Measurements from ENCODE around the gene TMCC1.

Gene TMCC1

DNA sequence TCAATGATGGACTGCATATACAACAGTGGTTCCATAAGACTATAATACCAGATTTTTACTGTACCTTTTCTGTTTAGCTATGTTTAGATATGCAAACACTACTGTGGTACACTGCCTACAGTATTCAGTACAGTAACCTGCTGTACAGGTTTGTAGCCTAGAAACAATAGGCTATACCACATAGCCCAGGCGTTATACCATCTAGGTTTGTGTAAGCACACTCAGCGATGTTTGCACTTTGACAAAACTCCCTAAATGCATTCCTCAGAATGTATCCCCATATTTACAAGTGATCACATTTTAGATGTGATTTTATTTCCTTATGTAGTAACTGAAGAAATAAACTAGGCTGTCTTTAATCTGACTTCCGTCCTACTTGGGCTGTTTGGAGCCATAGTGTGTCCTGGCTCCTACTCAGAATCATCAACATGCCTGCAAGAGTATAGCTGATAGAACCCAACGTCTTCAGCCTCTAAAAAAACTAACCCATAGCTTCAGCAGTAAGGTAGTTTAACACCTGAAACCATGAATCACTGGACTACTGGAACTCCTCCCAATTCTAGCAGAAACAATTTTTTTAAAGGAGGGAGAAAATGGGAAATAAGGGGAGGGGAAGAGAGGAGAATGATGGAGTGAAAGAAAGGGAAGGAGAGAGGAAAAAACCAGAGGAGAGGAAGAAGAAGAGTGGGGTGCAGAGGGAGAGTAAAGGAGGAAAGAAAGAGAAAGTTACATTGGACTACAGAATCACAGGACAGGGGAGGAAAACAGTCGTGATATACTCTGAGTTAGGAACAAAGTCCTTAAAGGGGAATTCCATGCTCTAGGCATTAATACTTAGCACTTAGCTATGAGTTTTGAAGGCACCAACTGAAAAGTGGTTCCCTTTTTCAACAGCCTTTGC, 219.4 kb downstream of the TMCC1 start:
- H4K20me1 ChIP-seq (ENCODE audit: insufficient read depth) = no peaks in the 10 kb centered on the region
- no peaks in the 10 kb centered on the region for H3K36me3 ChIP-seq (ENCODE audit: insufficient read depth)
- H3K27me3 ChIP-seq (ENCODE audit: insufficient read depth, low read depth) = no peaks in the 10 kb centered on the region
- no peak for TF ChIP-seq CTCF (conservative IDR thresholded peaks at IDR 0.05; ENCODE audit: low read depth, low read length)
- no peak overlapping the region for H3K9ac ChIP-seq
- H3K4me2 ChIP-seq = no peak overlapping the region
- H3K4me1 ChIP-seq (ENCODE audit: low read depth, poor library complexity, severe bottlenecking) = no peaks in the 10 kb centered on the region
- no peak overlapping the region for H3K4me3 ChIP-seq (IDR thresholded peaks at IDR 0.05; ENCODE audit: insufficient read depth, low read depth, low read length)
- no peaks in the 10 kb centered on the region for H3K79me2 ChIP-seq (ENCODE audit: insufficient read depth, low read depth)
- no peak overlapping the region for H3K27ac ChIP-seq
- H2AFZ ChIP-seq (ENCODE audit: low read depth) = no peak overlapping the region

- Histone ChIP-seq H3K9ac (no peak overlapping the region), H3K4me3 (IDR thresholded peaks at IDR 0.05; ENCODE audit: insufficient read depth, low read depth, low read length) (no peak overlapping the region), H3K27ac (no peak overlapping the region), H3K79me2 (ENCODE audit: insufficient read depth, low read depth) (no peaks in the 10 kb centered on the region), H3K27me3 (ENCODE audit: insufficient read depth, low read depth) (no peaks in the 10 kb centered on the region), H4K20me1 (ENCODE audit: insufficient read depth) (no peaks in the 10 kb centered on the region), H3K4me1 (ENCODE audit: low read depth, poor library complexity, severe bottlenecking) (no peaks in the 10 kb centered on the region), H3K4me2 (no peak overlapping the region), H2AFZ (ENCODE audit: low read depth) (no peak overlapping the region), H3K36me3 (ENCODE audit: insufficient read depth) (no peaks in the 10 kb centered on the region)
- TF ChIP-seq CTCF (conservative IDR thresholded peaks at IDR 0.05; ENCODE audit: low read depth, low read length) = no peak
Observed at GRCh38 chr3:129673012-129673411, 220.5 kb downstream of the TMCC1 start.

DNA sequence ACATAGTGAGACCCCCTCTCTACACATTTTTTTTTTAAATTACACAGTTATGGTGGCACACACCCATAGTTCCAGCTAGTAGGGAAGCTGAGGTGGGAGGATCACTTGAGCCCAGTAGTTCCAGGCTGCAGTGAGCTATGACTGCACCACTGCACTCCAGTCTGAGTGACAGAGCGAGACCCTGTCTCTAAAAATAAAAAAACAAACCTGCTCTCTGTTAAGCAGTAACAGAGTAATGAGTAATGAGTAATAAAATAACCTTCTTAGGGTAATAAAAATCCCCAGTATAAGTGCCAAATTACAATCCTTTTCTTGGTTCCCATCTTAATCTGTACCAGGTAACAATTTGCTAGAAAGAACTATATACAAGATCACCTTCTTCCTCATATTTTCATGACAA, 221.1 kb downstream of the TMCC1 start:
- Histone ChIP-seq H3K4me2 (no peak overlapping the region), H3K9ac (no peak overlapping the region)
- no peak for TF ChIP-seq CTCF (conservative IDR thresholded peaks at IDR 0.05; ENCODE audit: low read depth, low read length)

DNA sequence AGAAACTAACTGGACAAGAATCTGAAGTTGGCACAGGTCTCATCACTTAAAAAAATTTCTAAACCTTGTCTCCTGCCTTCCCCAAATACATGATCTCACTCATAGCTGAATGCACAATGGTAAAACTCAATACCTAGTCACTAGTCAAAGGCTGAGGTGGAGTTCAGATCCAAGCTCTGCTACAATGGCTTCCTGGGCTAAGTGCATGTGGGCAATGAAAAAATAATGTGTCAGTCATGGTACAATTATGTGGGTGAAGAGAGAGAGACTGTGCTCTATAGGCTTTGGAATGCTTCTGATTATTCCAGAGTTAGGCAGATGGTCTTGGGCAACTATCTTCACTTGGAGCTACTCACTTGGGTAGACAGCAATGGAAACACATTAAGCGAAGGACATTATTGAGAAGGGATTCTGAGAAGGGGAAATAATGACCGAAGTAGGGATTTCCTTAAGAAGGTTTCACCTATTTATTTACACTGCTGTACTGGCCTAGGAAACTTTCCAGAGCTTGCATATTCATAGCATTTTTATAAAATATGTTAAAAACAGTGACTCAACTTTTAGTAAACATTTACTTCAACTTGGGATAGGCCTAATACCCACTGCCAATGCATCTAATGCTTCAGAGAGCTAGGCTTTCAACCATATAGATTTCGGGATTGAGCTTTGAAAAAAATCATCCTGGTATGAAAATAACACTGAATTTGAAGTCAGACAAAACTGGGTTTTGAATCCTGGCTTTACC, 228.3 kb downstream of the TMCC1 start:
- Histone ChIP-seq H2AFZ (ENCODE audit: low read depth) (no peak overlapping the region), H3K4me1 (ENCODE audit: low read depth, poor library complexity, severe bottlenecking) (no peaks in the 10 kb centered on the region), H4K20me1 (ENCODE audit: insufficient read depth) (no peaks in the 10 kb centered on the region), H3K36me3 (ENCODE audit: insufficient read depth) (no peaks in the 10 kb centered on the region), H3K4me2 (no peak overlapping the region), H3K27ac (no peak overlapping the region), H3K4me3 (IDR thresholded peaks at IDR 0.05; ENCODE audit: insufficient read depth, low read depth, low read length) (no peak overlapping the region), H3K27me3 (ENCODE audit: insufficient read depth, low read depth) (no peaks in the 10 kb centered on the region), H3K79me2 (ENCODE audit: insufficient read depth, low read depth) (no peaks in the 10 kb centered on the region), H3K9ac (no peak overlapping the region)
- no peak for TF ChIP-seq CTCF (conservative IDR thresholded peaks at IDR 0.05; ENCODE audit: low read depth, low read length)

More for the DNA sequence above, 221.1 kb downstream of the TMCC1 start:
- Histone ChIP-seq H4K20me1 (ENCODE audit: insufficient read depth) (no peaks in the 10 kb centered on the region), H3K27ac (no peak overlapping the region), H3K36me3 (ENCODE audit: insufficient read depth) (no peaks in the 10 kb centered on the region), H2AFZ (ENCODE audit: low read depth) (no peak overlapping the region), H3K27me3 (ENCODE audit: insufficient read depth, low read depth) (no peaks in the 10 kb centered on the region), H3K4me3 (IDR thresholded peaks at IDR 0.05; ENCODE audit: insufficient read depth, low read depth, low read length) (no peak overlapping the region), H3K79me2 (ENCODE audit: insufficient read depth, low read depth) (no peaks in the 10 kb centered on the region), H3K4me1 (ENCODE audit: low read depth, poor library complexity, severe bottlenecking) (no peaks in the 10 kb centered on the region)

Measured in KMS-11 (cell line).